Psoas muscle (tissue), 8 donors: ENCODE data around the gene CA6. TPM values are rescaled to one million over a fixed set of nuclear protein-coding genes. Genes with fewer than 3 reads are reported as not detected.

ENCODE experiments used
- ATAC-seq, 4 donors: fragments of 200-7000 bp; cut with Tn5 transposase; one replicate each; pipeline ENCODE4 v1.9.1; 2020; ENCODE audit warnings: moderate library complexity in 3 of 4, mild to moderate bottlenecking in 2 of 4
- DNase-seq, 2 donors: peaks; one replicate each; pipeline ENCODE4 v3.0.0-alpha.2; 2020
- H3K27ac ChIP-seq: fragments of 200-600 bp; one replicate; pipeline ENCODE4 v1.8.0; 2022
- H3K27me3 ChIP-seq, 3 donors: fragments of 200-600 bp in 1 of 3; one replicate each; pipeline versions ENCODE4 v1.6.1 to v1.8.0; 2013 to 2022; ENCODE audit warnings: low read length in 2 of 3, mild to moderate bottlenecking in 2 of 3, moderate library complexity in 1 of 3; ENCODE audit not compliant: insufficient read depth in 3 of 3
- H3K36me3 ChIP-seq, 2 donors: fragments of 200-600 bp in 1 of 2; one replicate each; pipeline versions ENCODE4 v1.6.1 to v1.8.0; 2013 to 2022; ENCODE audit warnings: low read depth in 1 of 2, mild to moderate bottlenecking in 1 of 2, moderate library complexity in 1 of 2; ENCODE audit not compliant: insufficient read depth in 1 of 2
- H3K4me1 ChIP-seq: fragments of 200-600 bp; one replicate; pipeline ENCODE4 v1.8.0; 2022
- H3K4me3 ChIP-seq: fragments of 200-600 bp; one replicate; pipeline ENCODE4 v1.8.0; 2022; ENCODE audit warnings: mild to moderate bottlenecking
- H3K9me3 ChIP-seq: fragments of 200-600 bp; one replicate; pipeline ENCODE4 v1.8.0; 2022
- CTCF ChIP-seq: fragments of 200-600 bp; IDR thresholded peaks from one replicate; pipeline ENCODE4 v1.8.0; 2022; ENCODE audit warnings: antibody characterized with exemption
- WGBS, 3 donors: extraction: QIAGEN DNeasy Blood & Tissue Kit; methylation state at CpG; one replicate each; pipeline versions ENCODE4 v1.1.6 to v1.1.7; 2013; 5-methylcytosine and 5-hydroxymethylcytosine counted together
- intact Hi-C, 2 donors: fragments of 100-400 bp; cut with DNase I; formaldehyde crosslinking; loops; one replicate each; pipeline versions ENCODE4 v1.11.0 to v1.14.2; 2022
- polyA plus RNA-seq, 3 donors: library from polyadenylated mRNA; stranded (reverse); fragments of 200-250 nt; gene quantifications; one replicate each; pipeline ENCODE4 v1.2.3, GENCODE V29; 2013
- total RNA-seq, 4 donors: library from RNA; stranded (reverse); fragmentation: NEBNext Ultra II Directional in 2 of 4; extraction: Animal tissue kit (Norgen Biotek cat#: 25700) in 2 of 4; gene quantifications; one replicate each; pipeline versions ENCODE4 v1.2.1 to v1.2.4, GENCODE V29; 2021 to 2023
- donor health status: healthy with polysubstance abuse.
- donor health status: DM: no; HTN: no; CAD: no; lungs with moderate emphysema.
- donor health status: Bipolar disorder and iron deficiency.
- donor health status: healthy.
- donor health status: DM: yes; HTN: yes; CAD: no.
- donor health status: DM: no; HTN: no; CAD: no.
- donor health status: DM: no; HTN: no; CAD: no.
- donor health status: DM: yes; HTN: yes; CAD: no.

CA6 gene
- total and polyA plus RNA-seq, 7 donors = not detected

GRCh38 chr1:9004031-9004699, 58.5 kb downstream of the CA6 start:
- TF ChIP-seq CTCF = no peak
- H3K27ac ChIP-seq = no peak overlapping the region
- ATAC-seq = no peak
- DNase-seq = peak in 1 of 2 donors; percentile 9
- H3K36me3 ChIP-seq = no peaks in the 10 kb centered on the region
- WGBS, 3 donors = 85 to 90% (median 88%) methylated on average over 11 of the region's 11 CpGs
- H3K4me3 ChIP-seq = no peak overlapping the region
- intact Hi-C loops = no loop called here
- H3K27me3 ChIP-seq = no peaks in the 10 kb centered on the region
- H3K4me1 ChIP-seq = no peaks in the 10 kb centered on the region
- H3K9me3 ChIP-seq = no peaks in the 10 kb centered on the region

- intact Hi-C loops = loop anchor here in 1 of 2 donors (5.0 kb wide), 1 partner anchor 88 kb away; no protein-coding TSS in a partner anchor
- H3K27me3 ChIP-seq = no peaks in the 10 kb centered on the region
- no peak overlapping the region for H3K4me3 ChIP-seq
- TF ChIP-seq CTCF = peak; percentile 92
- no peaks in the 10 kb centered on the region for H3K4me1 ChIP-seq
- no peaks in the 10 kb centered on the region for H3K9me3 ChIP-seq
- DNase-seq (peak; percentile 74 to 76), ATAC-seq (peak; percentile 80 to 89 (median 82))
- 54 to 64% (median 60%) methylated on average over 22 of the region's 22 CpGs for WGBS, 3 donors
- H3K36me3 ChIP-seq = no peaks in the 10 kb centered on the region
- H3K27ac ChIP-seq = no peak overlapping the region
Measured at GRCh38 chr1:9004700-9005394, 59.2 kb downstream of the CA6 start.

GRCh38 chr1:9005395-9005708, 59.7 kb downstream of the CA6 start:
- no peak for TF ChIP-seq CTCF

GRCh38 chr1:9006956-9007615, 61.4 kb downstream of the CA6 start:
- DNase-seq (no peak), ATAC-seq (no peak)
- Histone ChIP-seq H3K27me3 (no peaks in the 10 kb centered on the region), H3K4me3 (no peak overlapping the region), H3K27ac (no peak overlapping the region), H3K36me3 (no peaks in the 10 kb centered on the region), H3K9me3 (no peaks in the 10 kb centered on the region), H3K4me1 (no peaks in the 10 kb centered on the region)
- intact Hi-C loops = loop anchor here in 1 of 2 donors (5.0 kb wide), 1 partner anchor 90 kb away; no protein-coding TSS in a partner anchor
- TF ChIP-seq CTCF = no peak
- 93 to 96% (median 94%) methylated on average over 17 to 19 of the region's 19 CpGs for WGBS, 3 donors

More at GRCh38 chr1:9005395-9005708, 59.7 kb downstream of the CA6 start:
- Histone ChIP-seq H3K36me3 (no peaks in the 10 kb centered on the region), H3K27ac (no peak overlapping the region), H3K9me3 (no peaks in the 10 kb centered on the region), H3K4me1 (no peaks in the 10 kb centered on the region), H3K4me3 (no peak overlapping the region), H3K27me3 (no peaks in the 10 kb centered on the region)
- no peak for ATAC-seq
- intact Hi-C loops = loop anchor here in 1 of 2 donors (5.0 kb wide), 1 partner anchor 88 kb away; no protein-coding TSS in a partner anchor
- WGBS, 3 donors = 68 to 75% (median 69%) methylated on average over 8 of the region's 8 CpGs
- no peak for DNase-seq
